AG10803 (cell line): Measurements from ENCODE around the gene ARHGAP18.
A peak's percentile ranks its signal among the peaks of the same experiment; 100 is the strongest.

Experiments
- DNase-seq: peaks from one replicate; pipeline ENCODE4 v3.0.0; 2010; ENCODE audit warnings: low read depth
- H3K4me3 ChIP-seq: 2 replicates; pipeline ENCODE4 v1.5.1; 2011; ENCODE audit warnings: mild to moderate bottlenecking, low read length, control low read depth
- CTCF ChIP-seq: conservative IDR thresholded peaks from 2 replicates; pipeline ENCODE4 v1.5.1; 2011; ENCODE audit warnings: mild to moderate bottlenecking, low read length, control low read depth, inconsistent platforms

ARHGAP18 gene

DNA sequence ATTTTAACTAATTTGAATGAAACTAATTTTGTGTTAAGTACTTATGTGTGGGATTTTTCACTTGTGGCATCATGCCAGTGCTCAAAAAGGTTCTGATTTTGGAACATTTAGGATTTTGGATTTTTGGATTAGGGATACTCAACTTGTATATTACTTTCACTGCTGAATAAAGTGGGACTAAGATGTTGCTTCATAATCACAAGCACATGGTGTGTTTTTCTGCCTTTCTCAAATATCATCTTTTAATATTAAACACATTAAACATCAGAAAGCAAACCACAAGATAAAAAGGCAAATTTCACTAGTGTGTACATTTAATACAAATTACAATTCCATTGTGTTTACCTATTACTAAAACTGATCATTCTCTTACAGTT, 89.8 kb downstream of the ARHGAP18 start:
- no peak overlapping the region for H3K4me3 ChIP-seq
- no peak for DNase-seq

GRCh38 chr6:129619579-129620233, 90.3 kb downstream of the ARHGAP18 start:
- no peak overlapping the region for H3K4me3 ChIP-seq
- TF ChIP-seq CTCF = no peak
- DNase-seq = no peak

More for the DNA sequence above, 89.8 kb downstream of the ARHGAP18 start:
- TF ChIP-seq CTCF = no peak

- DNase-seq = peak; percentile 50
- H3K4me3 ChIP-seq = no peak overlapping the region
- TF ChIP-seq CTCF = no peak
These were observed 92.0 kb downstream of the ARHGAP18 start for GRCh38 chr6:129617986-129618385.

DNA sequence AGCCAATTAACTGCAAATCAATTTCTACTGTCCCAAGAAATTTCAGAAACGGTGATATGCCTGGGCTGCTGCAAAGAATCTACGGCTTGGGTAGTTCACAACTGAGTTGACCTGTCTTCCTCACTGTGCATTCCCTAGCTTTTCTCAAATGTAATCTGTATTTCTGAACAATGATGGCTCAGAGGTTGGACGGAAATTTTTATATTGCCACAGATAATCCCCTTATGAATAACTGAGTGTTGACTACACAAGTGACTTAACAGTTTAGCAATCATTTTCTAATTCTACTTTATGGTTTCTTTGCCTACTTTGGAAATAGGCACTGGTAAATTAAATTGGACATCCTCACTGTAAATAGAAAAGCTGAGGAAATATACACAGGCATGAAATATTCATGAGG, 94.5 kb downstream of the ARHGAP18 start:
- TF ChIP-seq CTCF = no peak

GRCh38 chr6:129615020-129615419, 95.0 kb downstream of the ARHGAP18 start:
- DNase-seq = no peak
- no peak for TF ChIP-seq CTCF
- H3K4me3 ChIP-seq = no peak overlapping the region

More for the DNA sequence above, 94.5 kb downstream of the ARHGAP18 start:
- no peak overlapping the region for H3K4me3 ChIP-seq
- no peak for DNase-seq

DNA sequence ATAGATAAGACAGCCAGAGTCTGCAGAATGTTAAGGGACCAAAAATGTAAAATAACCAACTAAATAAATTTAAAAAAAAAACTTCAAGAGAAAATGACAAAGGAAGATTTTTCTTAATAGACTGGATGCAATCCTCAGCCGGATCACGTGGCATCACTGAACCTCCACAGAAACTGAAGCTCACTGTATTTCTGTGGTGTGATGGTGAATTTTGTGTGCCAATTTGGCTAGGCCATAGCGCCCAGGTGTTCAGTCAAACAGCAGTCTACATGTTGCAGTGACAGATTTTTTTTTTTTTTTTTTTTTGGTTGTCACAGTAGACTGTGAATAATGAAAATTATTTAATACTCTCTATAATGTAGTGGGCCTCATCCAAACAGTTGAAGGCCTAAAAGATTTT, 95.5 kb downstream of the ARHGAP18 start:
- H3K4me3 ChIP-seq = no peak overlapping the region
- no peak for TF ChIP-seq CTCF
- no peak for DNase-seq

DNA sequence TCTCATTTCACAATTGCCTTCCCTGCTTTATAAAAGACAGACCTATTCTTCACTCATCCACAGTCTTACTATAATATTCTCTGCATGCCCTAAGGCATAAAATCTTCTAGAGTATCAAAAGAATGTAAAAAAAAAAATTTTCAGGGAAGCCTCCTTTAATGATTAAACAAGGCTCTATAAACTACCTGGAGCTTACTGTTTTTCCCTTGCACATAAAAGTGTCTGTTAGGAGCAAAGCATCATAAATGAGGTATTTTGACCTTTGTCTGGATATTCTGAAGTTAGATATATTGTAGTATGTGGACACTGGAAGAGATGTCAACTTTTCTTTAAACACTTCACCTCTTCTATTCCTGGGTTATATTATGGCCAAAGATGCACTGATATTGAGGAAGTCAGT, 97.5 kb downstream of the ARHGAP18 start:
- no peak for DNase-seq
- no peak for TF ChIP-seq CTCF
- H3K4me3 ChIP-seq = no peak overlapping the region
